8988T (cell line): Measurements from ENCODE around the gene PCDH11Y.
"Not testable (repeated sequence)": the region's sequence is repeated elsewhere in the genome, so short reads cannot be mapped to it uniquely, and the experiment has no call there.

Experiments
- DNase-seq: peaks from one replicate; pipeline ENCODE4 v3.0.0; 2011

PCDH11Y gene, protein sequence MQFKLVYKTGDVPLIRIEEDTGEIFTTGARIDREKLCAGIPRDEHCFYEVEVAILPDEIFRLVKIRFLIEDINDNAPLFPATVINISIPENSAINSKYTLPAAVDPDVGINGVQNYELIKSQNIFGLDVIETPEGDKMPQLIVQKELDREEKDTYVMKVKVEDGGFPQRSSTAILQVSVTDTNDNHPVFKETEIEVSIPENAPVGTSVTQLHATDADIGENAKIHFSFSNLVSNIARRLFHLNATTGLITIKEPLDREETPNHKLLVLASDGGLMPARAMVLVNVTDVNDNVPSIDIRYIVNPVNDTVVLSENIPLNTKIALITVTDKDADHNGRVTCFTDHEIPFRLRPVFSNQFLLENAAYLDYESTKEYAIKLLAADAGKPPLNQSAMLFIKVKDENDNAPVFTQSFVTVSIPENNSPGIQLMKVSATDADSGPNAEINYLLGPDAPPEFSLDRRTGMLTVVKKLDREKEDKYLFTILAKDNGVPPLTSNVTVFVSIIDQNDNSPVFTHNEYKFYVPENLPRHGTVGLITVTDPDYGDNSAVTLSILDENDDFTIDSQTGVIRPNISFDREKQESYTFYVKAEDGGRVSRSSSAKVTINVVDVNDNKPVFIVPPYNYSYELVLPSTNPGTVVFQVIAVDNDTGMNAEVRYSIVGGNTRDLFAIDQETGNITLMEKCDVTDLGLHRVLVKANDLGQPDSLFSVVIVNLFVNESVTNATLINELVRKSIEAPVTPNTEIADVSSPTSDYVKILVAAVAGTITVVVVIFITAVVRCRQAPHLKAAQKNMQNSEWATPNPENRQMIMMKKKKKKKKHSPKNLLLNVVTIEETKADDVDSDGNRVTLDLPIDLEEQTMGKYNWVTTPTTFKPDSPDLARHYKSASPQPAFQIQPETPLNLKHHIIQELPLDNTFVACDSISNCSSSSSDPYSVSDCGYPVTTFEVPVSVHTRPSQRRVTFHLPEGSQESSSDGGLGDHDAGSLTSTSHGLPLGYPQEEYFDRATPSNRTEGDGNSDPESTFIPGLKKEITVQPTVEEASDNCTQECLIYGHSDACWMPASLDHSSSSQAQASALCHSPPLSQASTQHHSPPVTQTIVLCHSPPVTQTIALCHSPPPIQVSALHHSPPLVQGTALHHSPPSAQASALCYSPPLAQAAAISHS (N-terminal part only)

DNA sequence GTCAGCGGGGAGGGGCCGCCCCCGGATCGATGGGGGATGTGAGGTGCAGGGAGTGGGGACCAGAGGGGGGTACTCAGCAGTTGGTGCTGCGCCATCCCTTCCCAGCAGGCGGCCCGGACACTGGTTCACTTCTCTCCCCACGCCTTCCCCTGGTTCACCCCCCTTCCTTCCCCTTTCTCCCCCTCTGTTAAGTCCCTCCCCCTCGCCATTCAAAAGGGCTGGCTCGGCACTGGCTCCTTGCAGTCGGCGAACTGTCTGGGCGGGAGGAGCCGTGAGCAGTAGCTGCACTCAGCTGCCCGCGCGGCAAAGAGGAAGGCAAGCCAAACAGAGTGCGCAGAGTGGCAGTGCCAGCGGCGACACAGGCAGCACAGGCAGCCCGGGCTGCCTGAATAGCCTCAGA is at the start of gene PCDH11Y:
PCDH11Y (plus strand) TSS at position 240 of the 400 bp plus-strand sequence. CDS start 56,804 bp downstream, outside the sequence.
- DNase-seq: not testable (repeated sequence)

DNA sequence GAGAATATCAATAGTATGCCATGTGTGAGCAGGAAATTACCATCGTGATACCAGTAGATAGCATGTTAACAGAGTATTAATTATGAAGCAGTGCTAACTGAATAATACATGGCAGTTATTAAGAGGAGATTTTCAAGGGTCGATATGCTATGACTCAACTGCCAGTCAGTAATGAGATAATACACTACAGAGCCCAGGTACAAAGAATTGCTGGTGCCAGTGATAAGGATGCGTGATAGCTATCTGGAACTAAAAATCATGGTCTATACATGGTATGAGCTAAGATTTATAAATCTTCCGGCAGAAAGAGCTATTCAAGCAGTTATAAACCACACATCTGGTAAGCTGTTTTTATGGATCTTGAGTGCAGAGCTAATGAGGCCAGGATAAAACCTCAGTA is 32.2 kb upstream of the PCDH11Y start:
- not testable (repeated sequence) for DNase-seq

DNA sequence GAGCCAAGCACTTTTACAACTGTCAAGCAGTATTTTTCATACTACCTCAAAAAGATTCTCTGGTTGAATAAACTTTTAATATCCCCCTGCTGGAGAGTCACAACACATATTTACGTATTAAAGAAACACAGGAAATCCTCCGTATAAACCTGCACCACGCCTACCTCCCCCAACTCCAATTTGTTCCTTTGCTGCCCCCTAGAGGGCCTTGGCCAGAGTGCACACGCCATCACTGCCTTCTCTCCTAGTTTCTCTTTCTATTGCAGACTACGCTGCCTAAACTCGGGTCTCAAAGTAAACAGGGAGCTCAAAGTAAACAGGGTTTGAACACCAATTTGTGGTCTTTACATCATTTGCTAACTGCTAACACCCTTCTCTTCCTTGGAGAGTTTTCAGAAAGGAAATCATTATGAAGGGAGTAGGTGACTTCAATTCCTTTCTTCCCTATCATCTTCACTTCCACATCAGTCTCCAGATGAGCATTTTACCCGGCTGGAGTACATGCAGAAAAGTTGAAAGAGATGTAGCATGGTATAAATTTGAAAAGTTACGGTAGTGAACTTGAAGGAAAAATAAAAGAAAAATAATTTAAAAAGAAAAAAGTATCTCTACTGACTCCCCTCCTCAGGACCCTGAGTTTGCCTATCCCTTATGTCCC is 8.2 kb upstream of the PCDH11Y start:
- not testable (repeated sequence) for DNase-seq

DNA sequence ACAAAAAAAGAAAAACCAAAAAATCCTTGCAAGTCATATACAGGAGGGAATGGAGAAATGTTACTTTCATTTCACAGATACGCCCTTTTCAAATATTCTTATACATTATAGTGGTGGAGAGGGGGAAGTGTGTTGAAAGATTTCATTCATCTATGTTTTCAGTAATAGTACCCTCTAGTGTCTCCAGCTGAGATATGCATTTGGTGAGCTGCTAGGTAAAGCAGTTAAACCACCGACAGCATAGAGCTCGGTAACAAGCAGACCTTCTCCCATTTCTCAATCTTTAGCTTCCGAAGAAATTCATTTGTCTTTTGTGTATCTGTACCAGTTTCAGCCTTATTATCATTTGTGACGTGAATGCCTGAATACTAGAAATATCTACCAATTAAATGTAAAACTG is 5.2 kb upstream of the PCDH11Y start:
- DNase-seq: not testable (repeated sequence)

DNA sequence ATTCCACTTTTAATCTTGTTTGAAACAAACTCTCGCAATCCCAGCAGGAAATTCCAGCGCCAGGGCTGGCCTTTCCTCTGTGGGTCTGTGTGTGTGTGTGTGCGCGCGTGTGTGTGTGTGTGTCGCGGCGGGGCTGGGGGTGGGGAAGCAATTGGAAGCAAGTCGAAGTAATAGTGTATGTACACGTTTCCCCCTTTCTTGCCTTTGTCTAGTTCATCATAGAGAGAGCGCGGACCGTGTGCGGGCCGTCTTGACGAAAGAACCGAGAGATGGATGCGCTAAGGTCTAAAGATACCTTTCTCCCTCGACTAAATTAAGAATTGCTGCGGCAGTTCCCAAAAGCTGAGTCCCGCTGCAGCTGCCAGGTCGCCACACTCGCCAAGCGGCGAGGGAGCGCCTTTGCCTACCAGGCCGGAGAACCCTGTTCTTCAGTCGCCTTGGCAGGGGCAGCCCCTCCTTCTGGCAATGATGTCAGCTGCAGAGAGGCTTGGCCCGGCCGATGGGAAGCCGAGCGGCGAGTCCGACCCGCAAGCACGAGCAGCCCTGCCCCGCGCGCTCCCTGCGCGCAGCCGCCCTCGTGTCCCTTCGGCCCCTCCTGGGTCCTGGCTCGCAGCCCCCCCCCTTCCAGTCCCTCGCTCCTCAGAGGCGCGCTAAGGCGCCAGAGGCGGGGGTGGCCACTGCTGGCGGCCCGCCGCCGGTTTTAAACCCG is 2.5 kb downstream of the PCDH11Y start:
- not testable (repeated sequence) for DNase-seq

DNA sequence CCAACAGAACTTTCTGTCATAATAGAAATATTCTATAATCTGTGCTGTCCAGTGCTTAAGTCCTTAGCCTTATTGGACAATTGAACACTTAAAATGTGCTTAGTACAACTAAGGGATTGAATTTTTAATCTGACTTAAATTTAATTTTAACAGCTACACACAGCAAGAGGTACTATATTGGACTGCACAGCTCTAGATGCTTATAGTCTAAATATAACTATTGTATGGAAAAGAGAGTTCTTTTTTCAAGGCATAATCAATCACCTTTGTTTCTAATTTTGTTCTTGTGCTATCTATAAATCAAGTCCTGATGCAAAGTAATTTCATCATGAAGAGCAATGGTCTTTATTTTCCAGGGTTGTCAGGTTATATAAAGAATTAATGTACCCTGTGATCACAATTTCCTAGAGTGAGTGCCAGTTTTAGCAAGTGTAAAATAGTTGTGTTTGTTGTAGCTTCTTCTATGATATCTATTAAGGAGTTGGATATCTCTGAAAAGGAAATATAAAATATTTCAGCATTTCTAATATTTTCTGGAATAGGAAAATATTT is 39.0 kb downstream of the PCDH11Y start:
- DNase-seq: not testable (repeated sequence)

DNA sequence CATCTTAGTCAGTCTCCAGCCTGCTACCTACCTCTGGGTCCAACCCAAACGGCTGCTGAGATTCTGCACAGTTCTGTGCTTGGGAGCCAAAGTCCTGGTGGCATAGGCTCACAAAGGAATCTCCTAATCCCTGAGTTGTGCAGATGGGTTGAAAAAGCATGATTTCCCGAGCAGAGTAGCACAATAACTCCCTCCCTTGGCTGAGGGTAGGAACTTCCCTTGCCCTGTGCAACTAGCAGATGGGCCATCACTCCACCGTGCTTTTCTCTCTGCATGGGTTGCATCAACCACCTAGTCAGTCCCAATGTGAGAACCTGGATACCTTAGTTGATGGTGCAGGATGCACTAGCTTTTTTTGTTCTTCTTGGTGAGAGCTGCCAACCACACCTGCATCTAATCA is 82.9 kb downstream of the PCDH11Y start:
- DNase-seq: not testable (repeated sequence)

DNA sequence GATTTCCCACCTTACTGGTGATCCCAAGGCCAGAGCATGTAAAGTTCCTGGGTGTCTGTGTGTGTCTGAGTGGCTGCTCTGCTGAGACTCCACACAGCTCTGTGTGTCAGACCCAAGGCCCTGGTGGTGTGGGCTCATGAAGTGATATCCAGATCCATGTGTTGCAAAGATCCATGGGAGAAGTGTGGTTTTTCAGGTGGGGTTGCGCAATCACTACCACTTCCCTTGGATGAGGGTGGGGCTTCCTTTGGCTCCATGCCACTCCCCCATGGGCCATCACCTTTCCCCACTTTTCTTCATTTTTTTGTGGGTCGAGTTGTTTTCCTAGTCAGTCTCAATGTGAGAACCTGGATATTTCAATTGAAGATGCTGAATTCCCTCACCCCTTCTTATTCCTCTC is 182.9 kb downstream of the PCDH11Y start:
- DNase-seq: not testable (repeated sequence)

DNA sequence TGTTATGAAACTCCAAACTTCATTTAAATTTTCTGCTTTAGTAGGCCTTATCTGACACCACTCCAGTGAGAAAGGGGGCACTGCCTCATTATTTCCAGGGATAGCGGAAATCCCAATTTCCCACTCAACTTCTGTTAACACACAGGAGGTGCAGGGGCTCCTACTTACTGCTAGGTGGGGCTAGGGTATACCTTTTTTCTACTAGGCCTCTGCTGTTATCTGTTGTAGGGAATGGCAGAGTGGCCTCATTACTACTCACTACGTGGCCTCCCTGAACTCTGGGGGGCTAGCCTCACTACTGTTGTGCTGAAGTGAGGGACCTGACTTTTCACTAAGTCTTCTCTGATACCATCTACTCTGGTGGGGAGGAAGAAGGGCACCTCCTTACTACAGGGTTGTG is 215.0 kb downstream of the PCDH11Y start:
- not testable (repeated sequence) for DNase-seq

DNA sequence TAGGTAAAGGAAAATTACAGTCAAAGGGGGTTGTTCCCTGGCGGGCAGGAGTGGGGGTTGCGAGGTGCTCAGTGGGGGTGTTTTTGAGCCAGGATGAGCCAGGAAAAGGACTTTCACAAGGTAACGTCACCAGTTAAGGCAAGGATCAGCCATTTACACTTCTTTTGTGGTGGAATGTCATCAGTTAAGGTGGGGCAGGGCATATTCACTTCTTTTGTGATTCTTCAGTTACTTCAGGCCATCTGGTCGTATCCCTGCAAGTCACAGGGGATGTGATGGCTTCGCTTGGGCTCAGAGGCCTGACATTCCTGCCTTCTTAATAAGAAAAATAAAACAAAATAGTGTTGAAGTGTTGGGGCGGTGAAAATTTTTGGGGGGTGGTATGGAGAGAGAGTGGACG is 324.8 kb downstream of the PCDH11Y start:
- not testable (repeated sequence) for DNase-seq

DNA sequence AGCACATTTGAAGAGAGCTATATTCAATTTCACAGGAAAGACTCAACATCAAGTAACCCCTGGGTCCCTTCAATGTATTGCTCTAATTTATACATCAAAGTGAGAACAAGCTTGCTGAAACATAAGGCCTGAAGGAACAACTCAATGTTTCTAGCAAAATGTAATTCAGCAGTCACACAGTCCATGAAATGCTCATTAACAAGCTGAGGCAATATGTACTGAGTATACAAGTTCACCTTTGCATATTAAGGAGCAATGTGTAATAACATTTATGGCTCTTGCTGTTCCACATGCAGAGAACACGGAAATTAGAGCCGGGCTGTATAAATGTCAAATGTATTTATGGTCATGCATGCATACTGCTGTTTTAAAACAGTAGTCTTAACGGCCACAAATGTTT is 342.1 kb downstream of the PCDH11Y start:
- not testable (repeated sequence) for DNase-seq

DNA sequence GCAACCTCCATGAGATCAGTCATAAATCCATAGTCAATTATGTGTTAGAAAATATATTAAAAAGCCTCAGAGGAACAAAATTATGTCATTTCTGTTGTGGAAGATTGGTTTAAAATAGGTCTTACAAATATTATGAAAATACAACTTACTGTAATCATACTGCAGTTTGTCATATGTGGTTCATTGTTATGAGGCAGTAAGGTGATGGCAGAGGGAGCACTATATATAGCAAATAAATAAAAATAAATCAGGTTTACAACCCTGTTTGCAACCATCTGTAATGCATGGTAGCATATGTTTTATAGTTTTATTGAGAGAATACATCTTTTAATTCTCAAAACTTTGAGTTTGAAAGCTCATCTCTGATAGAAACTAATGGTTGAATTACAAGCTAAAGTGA is 543.6 kb downstream of the PCDH11Y start:
- DNase-seq: not testable (repeated sequence)

DNA sequence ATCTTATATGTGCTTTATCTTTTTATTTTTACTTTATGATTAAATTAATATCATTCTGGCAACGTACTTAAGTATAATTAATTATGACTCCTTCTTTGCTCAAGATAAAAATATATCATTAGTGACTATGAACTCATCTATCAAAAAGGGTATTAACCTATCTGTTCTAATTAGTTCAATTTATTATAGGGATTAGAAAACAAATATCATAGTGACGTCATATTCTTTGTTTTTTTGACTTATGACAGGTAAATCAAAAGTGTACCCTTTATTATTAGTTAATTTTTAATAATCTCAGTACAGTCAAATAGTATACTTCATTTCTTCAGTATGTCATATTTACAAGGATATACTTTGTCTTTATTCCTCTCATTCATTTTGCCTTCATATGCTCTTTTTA is 638.5 kb downstream of the PCDH11Y start:
- DNase-seq: not testable (repeated sequence)

DNA sequence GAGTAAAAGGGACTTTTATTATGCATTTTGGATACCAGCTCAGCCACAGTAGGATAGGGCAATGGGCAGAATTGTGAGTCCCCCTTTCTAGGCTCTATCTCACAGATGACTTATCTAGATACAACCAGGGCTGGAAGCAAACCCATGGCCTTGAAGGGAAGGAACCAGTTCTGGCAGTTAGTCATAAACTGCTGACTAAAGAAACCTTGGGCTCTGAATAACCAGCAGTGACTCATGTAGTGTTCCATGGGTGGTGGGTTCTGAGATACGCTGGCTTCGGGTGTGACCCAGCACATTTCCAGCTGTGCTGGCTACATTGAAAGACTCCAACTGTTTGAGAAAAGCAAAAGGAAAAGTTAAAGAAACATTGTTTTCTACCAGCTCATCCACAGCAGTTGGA is 679.2 kb downstream of the PCDH11Y start:
- not testable (repeated sequence) for DNase-seq

DNA sequence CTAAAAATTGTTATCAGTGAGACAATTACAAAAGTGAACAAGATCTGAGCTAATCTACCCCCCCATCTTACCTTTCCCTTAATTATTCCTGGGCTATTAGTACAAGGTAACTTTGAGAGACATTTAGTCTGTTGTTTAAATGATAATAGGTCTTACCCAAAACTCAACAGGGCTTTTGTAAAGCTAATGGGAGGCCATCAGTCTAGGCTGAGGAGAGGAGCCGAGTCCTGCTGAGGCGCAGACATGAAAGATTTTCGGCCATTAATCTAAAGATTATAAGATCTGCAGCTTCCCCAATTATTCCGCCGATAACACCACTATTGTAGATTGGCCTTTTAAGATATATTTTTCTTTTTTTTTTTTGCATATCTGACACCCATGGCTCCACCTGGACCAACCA is 708.6 kb downstream of the PCDH11Y start:
- DNase-seq: not testable (repeated sequence)

DNA sequence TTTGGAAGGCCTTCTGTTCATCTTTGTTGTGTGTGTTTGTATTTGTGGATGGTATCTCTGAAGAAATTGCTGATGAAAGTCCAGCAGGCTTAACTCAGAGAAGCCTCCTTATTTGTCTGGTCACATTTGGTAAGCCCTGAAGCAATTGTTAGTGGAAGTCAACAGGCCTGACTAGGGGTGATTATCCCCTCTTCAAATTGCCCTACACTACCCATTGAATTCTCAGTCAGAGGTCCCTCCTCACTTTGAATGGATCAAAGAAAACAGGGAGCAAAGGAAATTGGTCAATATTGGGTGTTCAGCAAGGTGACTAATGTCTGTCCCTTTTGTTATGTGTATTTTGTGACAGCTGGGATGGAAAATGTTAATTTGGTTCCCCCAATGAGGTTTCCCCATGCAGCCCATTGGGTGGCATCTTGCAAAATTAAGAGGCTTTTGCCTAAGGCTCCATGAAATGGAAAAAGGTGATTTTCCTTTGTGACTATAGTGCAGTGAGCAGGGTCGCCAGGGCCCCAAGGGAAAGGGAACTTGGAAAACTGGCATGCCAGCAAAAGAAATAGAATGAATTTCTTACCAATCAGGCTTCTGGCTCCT is 709.8 kb downstream of the PCDH11Y start:
- DNase-seq: not testable (repeated sequence)

DNA sequence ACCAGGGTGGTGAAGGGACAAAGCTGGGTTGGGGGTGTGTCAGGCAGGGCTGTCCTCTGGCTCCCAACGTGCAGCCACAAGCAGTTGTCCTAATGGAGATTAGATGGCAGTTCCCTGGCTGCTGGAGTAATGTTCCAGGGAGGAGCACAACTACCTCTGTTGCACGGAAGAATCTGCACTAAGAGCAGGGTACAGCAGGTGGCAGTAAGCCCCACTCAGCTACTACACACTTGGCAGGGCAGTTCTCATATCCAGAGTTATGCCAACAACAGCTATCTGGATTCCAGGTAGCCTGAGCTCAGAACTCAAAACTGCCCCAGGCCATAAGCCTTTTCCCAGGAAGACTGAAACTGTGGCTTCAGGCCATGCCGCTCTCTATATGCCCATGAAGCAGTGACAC is 761.3 kb downstream of the PCDH11Y start:
- DNase-seq: not testable (repeated sequence)

DNA sequence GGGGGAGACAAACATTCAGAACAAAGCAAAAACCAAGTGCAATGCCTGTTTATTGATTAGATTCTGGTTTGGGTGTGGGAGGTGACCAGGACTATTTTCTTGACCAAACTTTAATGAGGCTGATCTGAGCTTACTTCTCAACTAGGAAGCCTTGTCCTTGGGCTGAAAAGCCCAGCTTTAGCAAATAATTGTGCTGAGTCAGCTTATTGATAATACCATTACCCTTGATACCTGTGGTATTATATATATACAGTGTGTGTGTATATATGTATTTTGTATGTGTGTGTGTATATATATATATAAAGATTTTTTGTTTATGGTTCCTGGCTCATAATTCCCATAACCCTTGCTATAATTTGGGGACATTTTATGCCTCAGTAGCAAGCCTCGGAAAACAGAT is 776.4 kb downstream of the PCDH11Y start:
- not testable (repeated sequence) for DNase-seq
